ENCODE data around the gene GIMAP2.

Gene GIMAP2

DNA sequence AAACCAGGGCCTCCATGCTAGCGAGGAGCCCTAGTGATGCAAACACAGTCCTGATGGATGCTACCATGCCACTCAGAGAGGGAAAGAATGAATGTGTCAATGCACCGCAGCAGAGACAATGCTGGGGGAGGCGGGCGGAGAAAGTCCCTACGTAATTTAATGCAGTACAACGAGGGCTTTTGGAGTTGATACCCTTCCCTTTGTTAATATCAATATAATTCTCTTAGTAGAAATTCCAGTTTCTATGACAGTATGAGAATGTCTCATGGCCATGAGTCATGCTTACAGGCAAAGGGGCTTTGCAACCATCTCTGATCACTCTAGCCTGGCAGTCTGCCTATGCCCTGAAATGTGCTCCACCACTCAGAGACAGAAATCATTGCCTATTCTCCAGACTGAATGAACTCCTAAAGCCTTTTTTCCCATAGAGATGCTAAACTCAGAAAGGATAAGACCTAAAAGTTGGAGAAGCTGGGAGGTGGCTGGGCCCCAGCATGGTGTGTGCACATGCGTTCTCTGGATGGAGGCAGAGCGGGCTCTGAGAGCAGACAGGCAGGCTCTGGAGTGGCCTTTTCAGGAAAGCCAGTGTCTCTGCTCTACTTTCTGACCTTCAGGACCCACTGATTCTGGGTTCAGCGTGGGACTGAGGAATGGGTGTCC lies 20.3 kb upstream of the GIMAP2 start:
- no peaks in the 10 kb centered on the region for H3K79me1 ChIP-seq (ENCODE audit: low read length)
- no peak overlapping the region for H4K12ac ChIP-seq (ENCODE audit: low read depth, low read length)
- no peak overlapping the region for H3K4ac ChIP-seq (ENCODE audit: low read depth, low read length)
- DNase-seq, result no peak
- H3K9me3 ChIP-seq (ENCODE audit: insufficient read depth, low read depth, low read length), result peaks cover 3% of the 10 kb centered on the region
- no peaks in the 10 kb centered on the region for H3K36me3 ChIP-seq (ENCODE audit: control insufficient read depth in 1 of 2, insufficient read depth in 2 of 2, low read length in 2 of 2)
- H3K18ac ChIP-seq (ENCODE audit: low read length), result no peak overlapping the region
- no peak overlapping the region for H3K14ac ChIP-seq (ENCODE audit: low read length)
- no peak overlapping the region for H3K4me2 ChIP-seq (ENCODE audit: low read length)
- H2BK12ac ChIP-seq (ENCODE audit: low read length), result no peak overlapping the region
- no peak overlapping the region for H2AK5ac ChIP-seq (ENCODE audit: low read length)
- H3K79me2 ChIP-seq (ENCODE audit: control insufficient read depth, insufficient read depth, low read length, poor library complexity), result no peaks in the 10 kb centered on the region
- WGBS (ENCODE audit: extremely low coverage, insufficient coverage, insufficient read length), result no CpG with 5 or more reads among the region's 9 CpGs
- no peak overlapping the region for H2AFZ ChIP-seq (ENCODE audit: insufficient read depth, low read length, poor library complexity)
- H2BK120ac ChIP-seq (ENCODE audit: insufficient read depth, low read length, poor library complexity), result no peak overlapping the region
- H2BK5ac ChIP-seq (ENCODE audit: low read depth, low read length, poor library complexity), result no peak overlapping the region
- H3K9ac ChIP-seq (ENCODE audit: low read length), result no peak overlapping the region
- no peak overlapping the region for H3K4me3 ChIP-seq (ENCODE audit: low read depth, low read length)
- no peaks in the 10 kb centered on the region for H3K27me3 ChIP-seq (ENCODE audit: insufficient read depth, low read length)
- no peak overlapping the region for H3K27ac ChIP-seq (ENCODE audit: low read depth, low read length)
- no peak overlapping the region for H3K23ac ChIP-seq (ENCODE audit: low read length)
- no peaks in the 10 kb centered on the region for H3K4me1 ChIP-seq (ENCODE audit: control insufficient read depth in 1 of 2, insufficient read depth in 2 of 2, low read length in 2 of 2)
- H4K91ac ChIP-seq (ENCODE audit: low read depth, low read length), result no peak overlapping the region
- no peak overlapping the region for H4K8ac ChIP-seq (ENCODE audit: low read depth, low read length)

DNA sequence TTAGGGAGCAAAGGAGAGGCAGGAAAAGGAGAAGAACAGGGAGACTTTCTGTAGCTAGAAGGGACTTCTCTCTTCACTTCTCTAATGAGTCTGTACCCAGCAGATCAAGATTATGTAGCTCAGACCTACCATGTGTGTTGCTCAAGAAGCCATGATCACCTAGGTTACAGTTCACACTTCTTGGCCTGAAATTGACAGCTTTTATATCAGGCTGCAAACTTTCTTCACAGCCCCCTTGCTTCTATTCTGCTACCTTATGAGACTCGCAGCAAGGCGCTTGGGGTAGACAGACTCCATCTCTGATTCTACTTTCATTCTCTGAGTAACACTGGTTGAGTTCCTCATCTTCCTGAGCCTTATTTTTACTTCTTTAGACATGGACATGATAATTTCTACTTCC lies 19.6 kb upstream of the GIMAP2 start:
- no peak overlapping the region for H3K4ac ChIP-seq (ENCODE audit: low read depth, low read length)
- H3K4me2 ChIP-seq (ENCODE audit: low read length), result no peak overlapping the region
- no peak overlapping the region for H3K14ac ChIP-seq (ENCODE audit: low read length)
- H3K36me3 ChIP-seq (ENCODE audit: control insufficient read depth in 1 of 2, insufficient read depth in 2 of 2, low read length in 2 of 2), result no peaks in the 10 kb centered on the region
- H4K12ac ChIP-seq (ENCODE audit: low read depth, low read length), result no peak overlapping the region
- no peak for DNase-seq
- no peak overlapping the region for H3K9ac ChIP-seq (ENCODE audit: low read length)
- H3K4me3 ChIP-seq (ENCODE audit: low read depth, low read length), result no peak overlapping the region
- no peaks in the 10 kb centered on the region for H3K27me3 ChIP-seq (ENCODE audit: insufficient read depth, low read length)
- no peak overlapping the region for H2BK12ac ChIP-seq (ENCODE audit: low read length)
- H3K79me2 ChIP-seq (ENCODE audit: control insufficient read depth, insufficient read depth, low read length, poor library complexity), result no peaks in the 10 kb centered on the region
- WGBS (ENCODE audit: extremely low coverage, insufficient coverage, insufficient read length), result no CpG with 5 or more reads among the region's 2 CpGs
- no peak overlapping the region for H3K27ac ChIP-seq (ENCODE audit: low read depth, low read length)
- H3K18ac ChIP-seq (ENCODE audit: low read length), result no peak overlapping the region
- no peaks in the 10 kb centered on the region for H3K79me1 ChIP-seq (ENCODE audit: low read length)
- no peak overlapping the region for H4K91ac ChIP-seq (ENCODE audit: low read depth, low read length)
- peaks cover 3% of the 10 kb centered on the region for H3K9me3 ChIP-seq (ENCODE audit: insufficient read depth, low read depth, low read length)
- H3K4me1 ChIP-seq (ENCODE audit: control insufficient read depth in 1 of 2, insufficient read depth in 2 of 2, low read length in 2 of 2), result no peaks in the 10 kb centered on the region
- H2AK5ac ChIP-seq (ENCODE audit: low read length), result no peak overlapping the region
- no peak overlapping the region for H2BK120ac ChIP-seq (ENCODE audit: insufficient read depth, low read length, poor library complexity)
- no peak overlapping the region for H2AFZ ChIP-seq (ENCODE audit: insufficient read depth, low read length, poor library complexity)
- H2BK5ac ChIP-seq (ENCODE audit: low read depth, low read length, poor library complexity), result no peak overlapping the region
- no peak overlapping the region for H3K23ac ChIP-seq (ENCODE audit: low read length)
- H4K8ac ChIP-seq (ENCODE audit: low read depth, low read length), result no peak overlapping the region

DNA sequence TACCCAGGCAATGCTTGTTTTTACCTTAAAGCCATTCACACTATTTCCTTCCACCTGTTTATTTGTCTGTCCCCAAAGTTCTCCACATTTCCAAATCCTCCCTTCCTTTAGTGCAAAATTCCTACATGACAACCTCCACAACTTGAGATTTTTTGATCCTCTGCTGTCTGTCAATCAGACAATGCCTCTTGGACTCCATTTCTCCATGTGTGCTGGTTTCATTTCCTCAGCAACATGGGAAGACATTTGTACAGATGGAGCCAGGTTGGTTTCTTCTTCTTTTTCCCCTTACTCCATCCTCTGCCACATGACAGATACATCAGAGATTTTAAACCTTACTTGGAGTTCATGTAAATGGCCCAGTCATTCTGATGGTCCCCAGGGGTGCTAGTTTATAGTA lies 19.1 kb upstream of the GIMAP2 start:
- H3K79me2 ChIP-seq (ENCODE audit: control insufficient read depth, insufficient read depth, low read length, poor library complexity), result no peaks in the 10 kb centered on the region

DNA sequence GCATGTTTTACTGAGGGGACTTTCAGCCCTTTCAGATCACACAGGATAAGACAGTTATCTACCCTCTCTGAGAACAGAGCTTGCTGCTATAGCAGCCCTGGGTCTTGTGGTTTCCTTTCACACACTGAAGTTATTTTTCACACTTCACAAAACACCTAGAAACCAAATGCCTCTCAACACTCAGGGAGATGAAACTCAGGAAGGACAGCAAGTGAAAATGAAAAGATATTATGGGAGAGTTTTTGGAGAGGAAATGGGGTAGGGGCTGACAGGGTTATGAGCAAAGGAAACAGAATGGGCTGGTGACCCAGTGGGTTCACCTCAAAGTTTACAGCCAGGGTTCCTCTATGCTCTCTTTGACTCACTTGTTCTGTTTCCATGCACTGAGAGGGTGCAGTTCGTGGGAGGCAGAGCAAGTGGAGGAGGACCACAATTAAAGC lies 17.0 kb upstream of the GIMAP2 start:
- H2BK5ac ChIP-seq (ENCODE audit: low read depth, low read length, poor library complexity), result no peak overlapping the region
- no peak overlapping the region for H3K18ac ChIP-seq (ENCODE audit: low read length)
- H3K4ac ChIP-seq (ENCODE audit: low read depth, low read length), result no peak overlapping the region
- no peak overlapping the region for H2AK5ac ChIP-seq (ENCODE audit: low read length)
- no peak overlapping the region for H2AFZ ChIP-seq (ENCODE audit: insufficient read depth, low read length, poor library complexity)
- no peaks in the 10 kb centered on the region for H3K79me2 ChIP-seq (ENCODE audit: control insufficient read depth, insufficient read depth, low read length, poor library complexity)
- H2BK12ac ChIP-seq (ENCODE audit: low read length), result no peak overlapping the region
- no peak for DNase-seq
- H4K91ac ChIP-seq (ENCODE audit: low read depth, low read length), result no peak overlapping the region
- H4K8ac ChIP-seq (ENCODE audit: low read depth, low read length), result no peak overlapping the region
- no peak overlapping the region for H4K12ac ChIP-seq (ENCODE audit: low read depth, low read length)
- H3K4me2 ChIP-seq (ENCODE audit: low read length), result no peak overlapping the region
- no peak overlapping the region for H2BK120ac ChIP-seq (ENCODE audit: insufficient read depth, low read length, poor library complexity)
- no peak overlapping the region for H3K4me3 ChIP-seq (ENCODE audit: low read depth, low read length)
- no peaks in the 10 kb centered on the region for H3K27me3 ChIP-seq (ENCODE audit: insufficient read depth, low read length)
- no CpG with 5 or more reads among the region's 1 CpG for WGBS (ENCODE audit: extremely low coverage, insufficient coverage, insufficient read length)
- no peak overlapping the region for H3K27ac ChIP-seq (ENCODE audit: low read depth, low read length)
- no peaks in the 10 kb centered on the region for H3K79me1 ChIP-seq (ENCODE audit: low read length)
- no peaks in the 10 kb centered on the region for H3K4me1 ChIP-seq (ENCODE audit: control insufficient read depth in 1 of 2, insufficient read depth in 2 of 2, low read length in 2 of 2)
- peak overlapping the region; percentile 63 for H3K9ac ChIP-seq (ENCODE audit: low read length)
- peaks cover 3% of the 10 kb centered on the region for H3K9me3 ChIP-seq (ENCODE audit: insufficient read depth, low read depth, low read length)
- H3K36me3 ChIP-seq (ENCODE audit: control insufficient read depth in 1 of 2, insufficient read depth in 2 of 2, low read length in 2 of 2), result no peaks in the 10 kb centered on the region
- no peak overlapping the region for H3K14ac ChIP-seq (ENCODE audit: low read length)
- no peak overlapping the region for H3K23ac ChIP-seq (ENCODE audit: low read length)

More for the DNA sequence above, 19.1 kb upstream of the GIMAP2 start:
- Histone ChIP-seq H3K23ac (ENCODE audit: low read length) (no peak overlapping the region), H2BK5ac (ENCODE audit: low read depth, low read length, poor library complexity) (no peak overlapping the region), H3K9me3 (ENCODE audit: insufficient read depth, low read depth, low read length) (peaks cover 3% of the 10 kb centered on the region), H3K79me1 (ENCODE audit: low read length) (no peaks in the 10 kb centered on the region), H3K4me1 (ENCODE audit: control insufficient read depth in 1 of 2, insufficient read depth in 2 of 2, low read length in 2 of 2) (no peaks in the 10 kb centered on the region), H2AK5ac (ENCODE audit: low read length) (no peak overlapping the region), H3K9ac (ENCODE audit: low read length) (no peak overlapping the region), H3K14ac (ENCODE audit: low read length) (no peak overlapping the region), H4K91ac (ENCODE audit: low read depth, low read length) (no peak overlapping the region), H3K36me3 (ENCODE audit: control insufficient read depth in 1 of 2, insufficient read depth in 2 of 2, low read length in 2 of 2) (no peaks in the 10 kb centered on the region), H2AFZ (ENCODE audit: insufficient read depth, low read length, poor library complexity) (no peak overlapping the region), H4K8ac (ENCODE audit: low read depth, low read length) (no peak overlapping the region), H4K12ac (ENCODE audit: low read depth, low read length) (no peak overlapping the region), H3K27ac (ENCODE audit: low read depth, low read length) (no peak overlapping the region), H2BK120ac (ENCODE audit: insufficient read depth, low read length, poor library complexity) (no peak overlapping the region), H2BK12ac (ENCODE audit: low read length) (no peak overlapping the region), H3K27me3 (ENCODE audit: insufficient read depth, low read length) (no peaks in the 10 kb centered on the region), H3K18ac (ENCODE audit: low read length) (no peak overlapping the region), H3K4me2 (ENCODE audit: low read length) (no peak overlapping the region), H3K4ac (ENCODE audit: low read depth, low read length) (no peak overlapping the region), H3K4me3 (ENCODE audit: low read depth, low read length) (no peak overlapping the region)
- no peak for DNase-seq
